Keratinocyte (primary cell): ENCODE results near the gene PRSS36.

ENCODE experiments used
- CTCF ChIP-seq, 3 experiments: IDR thresholded peaks in 1 of 3; conservative IDR thresholded peaks in 1 of 3; optimal IDR thresholded peaks in 1 of 3; 2 replicates in 2 of 3; 3 replicates in 1 of 3; pipeline versions ENCODE3 to v1.5.1; 2011; ENCODE audit warnings: low read length in 3 of 3, mild to moderate bottlenecking in 3 of 3, moderate library complexity in 2 of 3, control low read depth in 1 of 3, inconsistent platforms in 1 of 3; ENCODE audit not compliant: insufficient read depth in 2 of 3; ENCODE audit errors: extremely low read depth in 1 of 3
- EZH2 ChIP-seq: IDR thresholded peaks from one replicate; pipeline ENCODE4 v1.6.1; 2012; ENCODE audit warnings: inconsistent platforms, mild to moderate bottlenecking, low read length, moderate library complexity

- TF ChIP-seq CTCF (optimal IDR thresholded peaks at IDR 0.05 in 1 of 3, IDR thresholded peaks at IDR 0.05 in 1 of 3, conservative IDR thresholded peaks at IDR 0.05 in 1 of 3; ENCODE audit: extremely low read depth in 1 of 3, insufficient read depth in 2 of 3, low read length in 3 of 3) (no peak), EZH2 (no peak)
Measured at GRCh38 chr16:31089199-31089598, 60.7 kb downstream of the PRSS36 start.
